ENCODE measurements around the gene PPP1R36.
"Not testable (repeated sequence)": the region's sequence is repeated elsewhere in the genome, so short reads cannot be mapped to it uniquely, and the experiment has no call there.

PPP1R36 gene

GRCh38 chr14:64549791-64550620, at the start of gene PPP1R36:
Gene PPP1R36 (plus strand): TSS chr14:64549961. CDS start chr14:64549998, 37 bp downstream.
- DNase-seq (ENCODE audit: low read depth) = peak; percentile 26

GRCh38 chr14:64500088-64500487, 49.7 kb upstream of the PPP1R36 start:
- no peak for DNase-seq (ENCODE audit: low read depth)

DNA sequence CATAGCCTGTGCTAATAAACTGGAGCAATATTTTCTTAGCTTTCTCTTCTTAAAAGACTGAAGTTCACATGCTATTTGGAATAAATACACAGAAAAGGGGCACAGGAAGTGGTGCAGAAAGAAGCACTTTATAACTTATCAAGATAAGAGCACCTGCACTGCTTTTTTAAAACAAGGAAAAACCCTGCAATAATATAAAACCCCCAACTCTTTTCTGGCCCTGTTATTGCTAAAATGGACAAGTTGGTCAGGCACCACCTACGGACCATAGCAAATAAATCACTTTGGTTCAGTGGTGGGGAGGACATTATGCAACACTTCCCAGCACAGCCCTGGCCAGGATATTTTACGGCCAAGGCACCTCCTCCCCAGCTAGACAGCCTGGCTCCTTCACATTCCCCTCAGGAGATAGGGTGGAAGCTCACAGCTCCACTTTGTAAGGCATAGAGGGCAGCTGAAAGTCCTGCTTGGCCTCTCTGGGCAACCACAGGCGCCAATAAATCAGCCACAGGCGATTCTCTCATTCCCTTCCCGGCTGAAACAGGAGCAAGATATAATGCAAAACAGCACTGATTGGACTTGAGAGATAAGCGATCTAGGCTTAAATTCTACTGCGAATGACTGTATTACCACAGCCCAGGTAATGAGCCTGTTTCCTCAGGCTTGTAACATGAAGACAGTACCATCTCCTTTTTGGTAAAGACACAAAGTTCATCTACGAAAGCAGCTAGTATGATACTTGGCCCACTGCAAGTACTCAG, 48.2 kb upstream of the PPP1R36 start:
- DNase-seq (ENCODE audit: low read depth) = no peak

- no peak for DNase-seq (ENCODE audit: low read depth)
These were observed 47.3 kb upstream of the PPP1R36 start for GRCh38 chr14:64502456-64502855.

GRCh38 chr14:64502887-64503433, 46.8 kb upstream of the PPP1R36 start:
- no peak for DNase-seq (ENCODE audit: low read depth)

- DNase-seq (ENCODE audit: low read depth) = peak; percentile 92
These were observed 46.1 kb upstream of the PPP1R36 start, which contains the start of gene ZBTB25 for GRCh38 chr14:64503434-64504309. Gene ZBTB25 (minus strand): TSS chr14:64503838. CDS start chr14:64490533, 13,305 bp downstream.

DNA sequence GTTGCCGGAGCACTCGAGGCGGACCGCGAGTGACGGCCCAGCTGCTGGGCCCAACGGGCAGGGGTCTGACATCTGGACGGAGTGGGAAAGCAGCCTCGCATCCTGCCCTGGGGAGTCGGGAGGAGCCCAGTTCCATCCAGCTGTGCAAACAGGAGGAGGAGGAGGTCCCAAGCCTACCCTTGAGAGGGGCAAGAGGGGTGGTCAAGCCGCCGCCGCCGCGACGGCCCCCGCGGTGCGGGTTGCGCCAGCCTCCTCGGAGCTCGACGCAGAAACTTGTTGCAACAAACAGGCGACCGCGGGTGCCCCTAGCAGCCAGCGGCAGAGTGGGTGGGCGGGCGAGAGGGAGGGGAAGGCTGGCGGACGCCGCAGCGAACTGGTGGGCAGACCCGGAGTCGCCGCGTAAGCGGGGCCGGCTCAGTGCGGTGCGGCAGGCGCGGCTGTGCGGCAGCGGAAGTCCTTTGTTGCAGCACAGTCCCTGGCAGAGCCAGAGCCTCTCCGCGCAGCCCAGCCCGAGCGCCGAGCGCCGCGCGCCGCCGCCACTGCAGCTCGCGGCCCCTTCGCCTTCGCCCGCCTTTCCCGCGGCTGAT, 45.4 kb upstream of the PPP1R36 start, which contains the start of gene ZBTB1:
TSS of gene ZBTB1 (plus strand) at position 461 of the 587 bp plus-strand sequence. CDS start 16,735 bp downstream, outside the sequence.
- DNase-seq (ENCODE audit: low read depth) = peak; percentile 79

- peak; percentile 69 for DNase-seq (ENCODE audit: low read depth)
These were observed 44.6 kb upstream of the PPP1R36 start for GRCh38 chr14:64504897-64505794.

- DNase-seq (ENCODE audit: low read depth) = no peak
These were observed 43.0 kb upstream of the PPP1R36 start for GRCh38 chr14:64506721-64507120.

GRCh38 chr14:64507376-64508156, 42.2 kb upstream of the PPP1R36 start:
- DNase-seq (ENCODE audit: low read depth) = no peak

GRCh38 chr14:64508215-64508776, 41.5 kb upstream of the PPP1R36 start:
- no peak for DNase-seq (ENCODE audit: low read depth)

DNA sequence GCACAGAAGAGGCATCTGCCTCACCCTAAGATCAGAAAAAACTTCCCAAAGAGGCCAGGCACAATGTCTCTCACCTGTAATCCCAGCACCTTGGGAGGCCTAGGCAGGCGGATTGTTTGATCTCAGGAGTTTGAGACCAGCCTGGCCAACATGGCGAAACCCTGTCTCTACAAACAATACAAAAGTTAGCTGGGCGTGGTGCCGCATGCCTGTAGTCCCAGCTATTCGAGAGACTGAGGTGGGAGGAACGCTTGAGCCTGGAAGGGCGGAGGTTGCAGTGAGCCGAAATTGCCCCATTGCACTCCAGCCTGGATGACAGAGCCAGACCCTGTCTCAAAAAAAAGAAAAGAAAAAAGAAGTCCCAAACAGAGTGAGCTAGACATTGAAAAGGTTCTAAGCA, 40.7 kb upstream of the PPP1R36 start:
- no peak for DNase-seq (ENCODE audit: low read depth)

- peak; percentile 33 for DNase-seq (ENCODE audit: low read depth)
These were observed 38.7 kb upstream of the PPP1R36 start for GRCh38 chr14:64510825-64511671.

DNA sequence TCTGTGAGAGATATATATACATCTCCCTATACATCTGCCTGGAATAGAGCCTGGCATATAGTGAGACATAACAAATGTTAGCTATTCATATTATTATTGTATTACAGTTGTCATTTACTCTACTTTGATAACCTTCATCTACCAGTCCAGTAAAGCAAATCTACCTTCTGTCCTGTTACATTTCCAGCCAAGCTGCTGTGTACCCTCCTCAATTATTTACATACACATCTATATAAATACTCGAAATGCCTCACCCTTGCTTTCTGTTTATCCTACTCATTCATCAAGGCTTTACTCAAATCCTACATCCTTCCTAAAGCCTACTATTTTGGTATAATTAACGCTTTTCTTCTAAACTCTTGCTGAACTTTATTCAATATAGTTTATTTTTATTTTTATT, 36.5 kb upstream of the PPP1R36 start:
- no peak for DNase-seq (ENCODE audit: low read depth)

DNA sequence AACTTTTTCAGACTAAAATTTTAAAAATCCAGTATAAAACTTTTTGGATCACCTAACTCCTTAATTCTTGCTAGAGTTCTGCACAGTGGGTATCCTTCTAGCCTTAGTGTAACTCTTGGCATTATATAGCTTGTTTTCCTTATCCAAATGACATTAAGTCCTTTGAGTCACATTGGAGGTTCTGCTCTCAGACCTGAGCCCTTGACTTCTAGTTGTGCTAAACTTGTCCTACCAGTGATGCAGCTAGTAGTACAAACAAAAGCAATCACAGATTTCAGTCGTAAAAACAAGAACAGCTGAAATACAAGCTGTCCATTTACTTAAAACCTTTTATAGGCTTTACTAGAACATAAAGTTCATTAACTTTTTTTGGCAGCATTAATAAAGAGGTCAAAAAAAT, 34.7 kb upstream of the PPP1R36 start:
- no peak for DNase-seq (ENCODE audit: low read depth)

DNA sequence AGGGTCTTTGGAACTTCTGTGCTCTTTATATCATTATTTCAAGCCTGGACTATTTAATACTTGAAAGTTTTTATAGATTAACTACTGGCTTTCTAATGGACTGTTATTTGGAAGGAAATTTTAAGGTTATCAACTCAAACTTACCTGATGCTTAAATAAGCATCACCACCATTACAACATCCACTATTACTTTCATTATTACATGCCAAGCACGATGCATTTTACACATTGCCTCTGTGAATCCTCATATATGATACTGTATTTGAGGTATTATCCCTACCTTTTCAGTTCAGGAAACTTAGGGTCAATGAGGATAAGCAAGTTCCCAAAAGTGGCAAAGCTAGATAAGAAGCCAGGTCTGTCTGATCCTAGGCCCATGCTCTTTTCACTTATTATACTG, 32.8 kb upstream of the PPP1R36 start:
- no peak for DNase-seq (ENCODE audit: low read depth)

GRCh38 chr14:64517667-64518066, 32.1 kb upstream of the PPP1R36 start:
- DNase-seq (ENCODE audit: low read depth) = not testable (repeated sequence)

GRCh38 chr14:64518229-64518628, 31.5 kb upstream of the PPP1R36 start:
- no peak for DNase-seq (ENCODE audit: low read depth)

All from activated T-helper 1 cell treated with Interleukin-2 at 50 U/mL for 16 hours (primary cell).